GM12865 (cell line): ENCODE data around the gene ARHGEF11.

Experiments used
- DNase-seq: peaks from one replicate; pipeline ENCODE4 v3.0.0; 2010; ENCODE audit warnings: low read depth
- H3K4me3 ChIP-seq: 2 replicates; pipeline ENCODE4 v1.5.1; 2011; ENCODE audit warnings: mild to moderate bottlenecking, low read depth, low read length, control low read depth
- TF ChIP-seq, protein P1 (sequence below): IDR thresholded peaks from 2 replicates; pipeline ENCODE4 v1.5.1; 2011; ENCODE audit warnings: low read length, control low read depth, low read depth, inconsistent platforms; ENCODE audit not compliant: insufficient read depth; ENCODE audit errors: missing control alignments

ARHGEF11 gene

DNA sequence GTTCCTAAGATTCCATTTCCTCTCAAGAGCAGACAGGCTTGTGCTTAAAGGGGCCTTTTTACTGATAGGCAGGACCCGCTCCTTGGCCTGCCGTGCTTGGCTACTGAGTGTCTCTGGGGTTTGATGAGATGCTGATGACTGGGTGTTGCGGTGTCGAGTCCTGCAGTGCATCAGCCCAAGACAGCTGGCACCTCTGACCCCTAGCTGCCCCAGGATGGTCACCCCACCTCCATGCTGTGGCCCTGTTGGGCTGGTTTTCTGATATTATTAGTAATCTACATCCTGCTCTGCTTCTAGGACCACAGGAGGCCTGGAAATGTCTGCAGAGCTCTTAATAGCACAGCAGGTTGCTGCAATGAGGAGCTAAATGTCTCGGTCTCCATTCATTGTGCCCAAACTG lies 96.4 kb downstream of the ARHGEF11 start:
- TF ChIP-seq, protein P1, sequence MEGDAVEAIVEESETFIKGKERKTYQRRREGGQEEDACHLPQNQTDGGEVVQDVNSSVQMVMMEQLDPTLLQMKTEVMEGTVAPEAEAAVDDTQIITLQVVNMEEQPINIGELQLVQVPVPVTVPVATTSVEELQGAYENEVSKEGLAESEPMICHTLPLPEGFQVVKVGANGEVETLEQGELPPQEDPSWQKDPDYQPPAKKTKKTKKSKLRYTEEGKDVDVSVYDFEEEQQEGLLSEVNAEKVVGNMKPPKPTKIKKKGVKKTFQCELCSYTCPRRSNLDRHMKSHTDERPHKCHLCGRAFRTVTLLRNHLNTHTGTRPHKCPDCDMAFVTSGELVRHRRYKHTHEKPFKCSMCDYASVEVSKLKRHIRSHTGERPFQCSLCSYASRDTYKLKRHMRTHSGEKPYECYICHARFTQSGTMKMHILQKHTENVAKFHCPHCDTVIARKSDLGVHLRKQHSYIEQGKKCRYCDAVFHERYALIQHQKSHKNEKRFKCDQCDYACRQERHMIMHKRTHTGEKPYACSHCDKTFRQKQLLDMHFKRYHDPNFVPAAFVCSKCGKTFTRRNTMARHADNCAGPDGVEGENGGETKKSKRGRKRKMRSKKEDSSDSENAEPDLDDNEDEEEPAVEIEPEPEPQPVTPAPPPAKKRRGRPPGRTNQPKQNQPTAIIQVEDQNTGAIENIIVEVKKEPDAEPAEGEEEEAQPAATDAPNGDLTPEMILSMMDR: no peak
- DNase-seq: no peak
- no peak overlapping the region for H3K4me3 ChIP-seq

DNA sequence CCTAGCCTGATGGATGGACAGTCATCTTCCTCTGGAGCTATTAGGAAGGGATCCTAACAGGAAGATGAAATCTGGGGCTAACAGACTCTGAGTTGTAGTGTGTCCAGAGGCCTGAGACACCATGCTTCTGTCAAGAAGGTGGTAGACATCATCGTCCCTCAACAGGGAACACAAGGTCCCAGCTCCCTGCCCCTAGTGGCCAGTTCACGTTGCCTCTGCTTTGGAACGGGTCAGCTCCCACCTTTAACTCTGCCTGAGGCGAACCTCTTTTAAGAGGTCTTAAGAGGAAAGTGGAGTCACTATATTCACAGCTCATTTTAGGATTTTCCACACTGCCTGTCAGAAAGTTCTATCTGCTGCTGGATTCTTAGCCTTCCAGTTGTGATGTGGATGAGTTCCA lies 96.8 kb downstream of the ARHGEF11 start:
- DNase-seq: no peak
- TF ChIP-seq, protein P1: peak; percentile 37

DNA sequence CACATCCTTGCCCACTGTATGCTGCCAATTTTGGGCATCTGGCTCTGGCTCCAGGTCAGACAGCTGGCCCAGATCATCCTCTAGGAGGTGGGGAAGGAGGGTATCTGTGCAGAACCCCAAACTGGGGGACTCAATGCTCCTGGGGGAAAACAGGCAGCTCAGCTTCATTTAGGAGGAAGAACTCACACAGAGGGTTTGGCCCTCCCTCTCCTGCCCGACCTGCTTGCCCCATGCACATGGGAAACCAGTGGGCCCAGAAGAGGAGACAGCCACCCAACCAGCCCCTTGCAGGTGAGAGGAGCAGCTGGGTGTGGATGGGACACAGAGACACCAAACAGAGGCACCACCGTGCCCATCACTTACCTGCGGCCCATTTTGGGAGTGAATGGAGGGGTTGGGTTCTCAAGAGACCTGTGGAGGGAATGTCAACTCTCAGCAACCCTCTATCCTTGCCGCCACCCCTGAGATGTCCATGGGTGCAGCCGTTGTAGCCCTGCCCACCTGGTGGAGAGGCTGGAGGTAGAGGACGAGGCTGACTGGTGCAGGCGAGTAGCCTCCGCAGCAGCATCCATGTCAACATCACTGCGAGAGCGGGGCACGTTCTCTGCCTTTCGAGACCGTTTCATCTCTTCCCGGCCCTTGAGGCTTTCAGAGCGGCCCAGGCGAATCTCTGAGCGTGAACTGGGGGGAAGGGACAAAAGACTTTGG lies 97.6 kb downstream of the ARHGEF11 start:
- no peak for DNase-seq
- no peak overlapping the region for H3K4me3 ChIP-seq
- TF ChIP-seq, protein P1: no peak

More for the DNA sequence above, 96.8 kb downstream of the ARHGEF11 start:
- H3K4me3 ChIP-seq: no peak overlapping the region

DNA sequence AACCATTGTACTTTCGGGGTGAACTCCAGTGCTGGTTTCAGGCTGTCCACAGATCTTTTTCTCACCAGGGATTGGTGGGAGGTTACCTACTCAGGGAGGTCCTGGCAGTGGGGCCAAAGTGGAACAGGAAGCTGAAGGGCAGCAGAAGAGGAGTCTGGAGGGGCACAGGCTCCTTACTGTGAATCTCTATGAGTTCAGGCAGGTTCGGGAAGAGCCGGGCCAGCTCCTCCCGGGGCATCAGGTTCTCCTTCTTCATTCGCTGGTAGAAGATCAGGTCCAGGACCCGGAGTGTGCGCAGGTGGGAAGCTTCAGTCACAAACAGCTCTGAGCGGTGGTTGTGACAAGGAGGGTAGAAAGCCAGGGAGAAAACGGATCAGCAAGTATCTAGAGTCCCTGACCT lies 98.4 kb downstream of the ARHGEF11 start:
- no peak overlapping the region for H3K4me3 ChIP-seq
- TF ChIP-seq, protein P1: no peak
- no peak for DNase-seq

DNA sequence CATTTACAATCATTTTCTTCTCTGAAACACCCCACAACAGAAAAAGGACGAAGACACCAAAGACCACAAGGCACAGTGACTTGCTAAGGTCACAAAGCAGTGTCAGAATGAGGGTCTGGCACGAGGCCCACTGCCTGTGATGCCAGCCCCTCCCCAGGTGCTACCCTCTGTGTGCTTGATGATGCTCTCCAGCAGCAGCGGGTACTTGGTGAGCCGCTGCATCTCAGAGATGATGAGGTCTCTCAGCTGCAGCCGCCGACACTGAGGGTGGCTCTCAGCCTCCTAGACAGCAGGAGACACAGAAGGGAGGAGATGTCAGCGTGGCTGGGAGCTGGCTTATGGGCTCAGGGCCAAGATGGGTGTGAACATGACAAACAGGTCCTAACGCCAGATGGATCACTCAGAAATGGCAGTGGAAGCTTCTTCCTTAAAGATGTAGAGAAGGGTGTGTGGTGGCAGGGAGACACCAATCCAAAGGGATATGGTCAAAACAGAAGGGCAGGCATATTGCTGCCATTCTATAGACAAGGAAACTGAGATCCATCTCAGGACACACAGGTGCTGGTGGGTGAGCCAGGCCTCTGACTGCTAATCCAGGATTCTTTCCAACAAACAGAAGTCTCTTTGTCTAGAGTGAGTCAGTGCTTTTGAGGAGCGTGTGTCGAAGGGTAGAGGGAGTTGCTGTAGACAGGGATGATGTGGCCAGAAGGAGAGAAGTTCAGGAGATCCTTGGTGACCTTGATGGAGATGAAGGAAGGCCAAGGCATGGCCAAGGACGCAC lies 99.5 kb downstream of the ARHGEF11 start:
- TF ChIP-seq, protein P1: no peak
- no peak overlapping the region for H3K4me3 ChIP-seq
- no peak for DNase-seq

DNA sequence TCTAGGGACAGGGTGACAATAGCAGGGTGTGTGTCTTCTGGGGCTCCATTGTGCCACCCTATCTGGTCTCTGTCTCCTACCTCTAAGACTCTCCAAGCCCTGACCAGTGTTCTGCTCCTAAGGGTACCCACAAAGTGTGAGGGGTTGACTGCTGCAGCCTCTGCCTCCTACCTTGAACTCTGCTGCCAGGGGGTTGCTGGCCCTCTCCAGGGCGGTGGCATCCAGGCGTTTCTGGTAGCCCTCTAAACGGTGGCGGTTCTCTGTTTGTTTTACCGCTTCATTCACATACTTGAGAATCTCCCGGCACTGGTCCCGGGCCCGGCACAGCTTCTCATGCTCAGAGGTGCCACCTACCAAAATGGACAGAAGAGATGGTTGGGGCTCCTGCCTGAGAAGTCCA lies 100.7 kb downstream of the ARHGEF11 start:
- TF ChIP-seq, protein P1: no peak
- no peak for DNase-seq
- H3K4me3 ChIP-seq: no peak overlapping the region
